GM21576 (cell line): ENCODE data around the gene TSPAN15.
"Not testable (repeated sequence)": the region's sequence is repeated elsewhere in the genome, so short reads cannot be mapped to it uniquely, and the experiment has no call there.

ENCODE experiments used
- ATAC-seq: cut with Tn5 transposase; IDR thresholded peaks from one replicate; pipeline ENCODE4 v1.9.1; 2021; ENCODE audit warnings: mild to moderate bottlenecking, moderate library complexity; ENCODE audit not compliant: unreplicated experiment

TSPAN15 gene

DNA sequence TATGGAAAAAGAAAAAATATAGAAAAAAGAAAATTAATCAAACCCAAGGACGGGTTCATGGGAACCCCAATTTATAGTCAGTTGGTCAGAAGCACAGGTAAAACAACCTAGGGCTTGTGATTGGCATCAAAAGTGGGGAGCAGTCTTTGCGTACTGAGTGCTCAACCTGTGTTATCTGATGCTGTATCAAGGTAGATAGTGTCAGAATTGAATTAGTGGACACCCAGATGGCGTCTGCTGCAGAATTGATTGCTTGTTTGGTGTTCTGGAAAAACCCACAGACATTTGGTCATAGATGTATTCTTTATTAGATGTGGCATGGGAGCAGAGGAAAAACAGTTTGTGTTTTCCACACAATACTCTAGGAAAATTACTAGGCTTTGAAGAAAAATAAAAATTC, 82.4 kb downstream of the TSPAN15 start:
- no peak for ATAC-seq

- ATAC-seq, result not testable (repeated sequence)
These were observed 85.3 kb downstream of the TSPAN15 start for GRCh38 chr10:69536521-69536920.

GRCh38 chr10:69537449-69537848, 86.2 kb downstream of the TSPAN15 start:
- ATAC-seq, result no peak

DNA sequence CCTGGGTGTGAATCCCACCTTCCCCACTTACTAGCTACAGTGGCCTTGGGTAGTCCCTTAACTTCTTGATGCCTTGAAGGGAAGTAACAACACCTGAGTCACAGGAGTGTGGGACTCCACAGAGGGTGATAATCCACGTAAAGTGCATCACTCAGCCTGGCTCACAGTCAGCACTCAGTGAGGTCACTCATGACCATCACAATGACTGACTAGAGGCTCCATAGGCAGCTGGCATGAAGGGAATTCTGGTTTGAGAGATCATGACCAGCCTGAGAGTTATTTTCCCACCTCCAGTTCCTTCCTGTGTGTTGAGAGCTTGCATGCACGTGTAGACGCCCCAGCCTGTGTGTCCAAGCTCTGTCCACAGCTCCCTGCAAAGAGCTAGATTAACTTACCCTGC, 87.2 kb downstream of the TSPAN15 start:
- ATAC-seq, result no peak

GRCh38 chr10:69541463-69541862, 90.2 kb downstream of the TSPAN15 start:
- no peak for ATAC-seq

GRCh38 chr10:69549959-69550358, 98.7 kb downstream of the TSPAN15 start:
- ATAC-seq, result no peak

GRCh38 chr10:69552268-69552667, 101.0 kb downstream of the TSPAN15 start:
- no peak for ATAC-seq

GRCh38 chr10:69553328-69553727, 102.1 kb downstream of the TSPAN15 start:
- no peak for ATAC-seq

- no peak for ATAC-seq
These were observed 103.3 kb downstream of the TSPAN15 start for GRCh38 chr10:69554611-69555010.
